WTC11 (cell line): ENCODE data around the gene ERAP2. TPM values are rescaled to one million over a fixed set of nuclear protein-coding genes. Genes with fewer than 3 reads are reported as not detected.
"Not testable (repeated sequence)": the region's sequence is repeated elsewhere in the genome, so short reads cannot be mapped to it uniquely, and the experiment has no call there.

Experiments
- ATAC-seq: fragments of 200-7000 bp; cut with Tn5 transposase; 2 replicates; pipeline ENCODE4 v1.10.0; 2021; ENCODE audit warnings: mild to moderate bottlenecking, moderate library complexity
- CTCF ChIA-PET: fragments of 300-600 bp; sonication (Branson Sonifier 250); formaldehyde crosslinking; loops from one replicate; lab custom pipeline; 2021; ENCODE audit warnings: antibody characterized with exemption; lab: Charles Lee
- POLR2A ChIA-PET: fragments of 350-600 bp; sonication (Branson Sonifier 250); formaldehyde crosslinking; loops from one replicate; lab custom pipeline; 2021; ENCODE audit warnings: antibody characterized with exemption; lab: Charles Lee
- DNase-seq: peaks from one replicate; pipeline ENCODE4 v3.0.0; 2021; ENCODE audit warnings: low spot score
- H3K27ac Mint-ChIP-seq: 2 replicates; pipeline ENCODE4 v1.8.0; 2021; ENCODE audit warnings: mixed read lengths
- H3K27me3 Mint-ChIP-seq: 2 replicates; pipeline ENCODE4 v1.8.0; 2021; ENCODE audit warnings: low read depth, mild to moderate bottlenecking, moderate library complexity, mixed read lengths
- H3K36me3 Mint-ChIP-seq: 2 replicates; pipeline ENCODE4 v1.8.0; 2021; ENCODE audit warnings: mixed read lengths
- H3K4me1 Mint-ChIP-seq: 2 replicates; pipeline ENCODE4 v1.8.0; 2022; ENCODE audit warnings: mixed read lengths
- H3K4me3 Mint-ChIP-seq: 2 replicates; pipeline ENCODE4 v1.8.0; 2021; ENCODE audit warnings: mild to moderate bottlenecking, moderate library complexity, mixed read lengths
- H3K9me3 Mint-ChIP-seq: 2 replicates; pipeline ENCODE4 v1.8.0; 2021; ENCODE audit warnings: mixed read lengths
- ATF1 ChIP-seq: sonication (generic); formaldehyde crosslinking; IDR thresholded peaks from 2 replicates; pipeline ENCODE4 v1.8.1; 2023; ENCODE audit warnings: mild to moderate bottlenecking, moderate library complexity, missing genetic modification reagents
- CBFB ChIP-seq: sonication (generic); formaldehyde crosslinking; IDR thresholded peaks from 2 replicates; pipeline ENCODE4 v1.8.1; 2022; ENCODE audit warnings: mild to moderate bottlenecking, low read depth, missing genetic modification reagents
- ESRRA ChIP-seq: sonication (generic); formaldehyde crosslinking; IDR thresholded peaks from 2 replicates; pipeline ENCODE4 v1.8.1; 2022; ENCODE audit warnings: mild to moderate bottlenecking, missing genetic modification reagents, borderline replicate concordance
- JAZF1 ChIP-seq: fragments of 250-450 bp; sonication (Bioruptor Pico); IDR thresholded peaks from 2 replicates; pipeline ENCODE4 v1.9.0; 2021; ENCODE audit warnings: moderate library complexity, mild to moderate bottlenecking, inconsistent platforms
- JUN ChIP-seq: sonication (generic); formaldehyde crosslinking; IDR thresholded peaks from 2 replicates; pipeline ENCODE4 v1.8.0; 2023; ENCODE audit warnings: mild to moderate bottlenecking, missing genetic modification reagents
- NR2C2 ChIP-seq: sonication (generic); formaldehyde crosslinking; IDR thresholded peaks from 2 replicates; pipeline ENCODE4 v1.8.0; 2022; ENCODE audit warnings: mild to moderate bottlenecking, missing genetic modification reagents
- OVOL2 ChIP-seq: fragments of 250-450 bp; sonication (Bioruptor Pico); IDR thresholded peaks from 2 replicates; pipeline ENCODE4 v1.9.0; 2021; ENCODE audit warnings: mild to moderate bottlenecking, borderline replicate concordance
- SMAD3 ChIP-seq: sonication (generic); formaldehyde crosslinking; IDR thresholded peaks from 2 replicates; pipeline ENCODE4 v1.8.0; 2022; ENCODE audit warnings: missing genetic modification reagents, mild to moderate bottlenecking, borderline replicate concordance
- SOX15 ChIP-seq: fragments of 250-450 bp; sonication (Bioruptor Pico); IDR thresholded peaks from 2 replicates; pipeline ENCODE4 v1.9.0; 2021; ENCODE audit warnings: mild to moderate bottlenecking
- SP1 ChIP-seq: sonication (generic); formaldehyde crosslinking; conservative IDR thresholded peaks from 2 replicates; pipeline ENCODE4 v1.8.1; 2022; ENCODE audit warnings: missing genetic modification reagents
- TCF7 ChIP-seq: sonication (generic); formaldehyde crosslinking; IDR thresholded peaks from 2 replicates; pipeline ENCODE4 v1.8.0; 2022; ENCODE audit warnings: mild to moderate bottlenecking, low read depth, missing genetic modification reagents, moderate library complexity
- TEAD1 ChIP-seq: sonication (generic); formaldehyde crosslinking; IDR thresholded peaks from 2 replicates; pipeline ENCODE4 v1.8.0; 2022; ENCODE audit warnings: mild to moderate bottlenecking, missing genetic modification reagents
- ZNF232 ChIP-seq: sonication (generic); formaldehyde crosslinking; IDR thresholded peaks from 2 replicates; pipeline ENCODE4 v1.8.0; 2022; ENCODE audit warnings: mild to moderate bottlenecking, missing genetic modification reagents
- ZNF396 ChIP-seq: fragments of 250-450 bp; sonication (Bioruptor Pico); IDR thresholded peaks from 2 replicates; pipeline ENCODE4 v1.8.0; 2021; ENCODE audit warnings: mild to moderate bottlenecking, moderate library complexity, borderline replicate concordance
- ZNF423 ChIP-seq: fragments of 250-450 bp; sonication (Bioruptor Pico); IDR thresholded peaks from 2 replicates; pipeline ENCODE4 v2.1.2; 2022; ENCODE audit warnings: mild to moderate bottlenecking, moderate library complexity
- total RNA-seq: library from RNA; stranded (reverse); gene quantifications from 3 replicates; pipeline ENCODE4 v1.2.3, GENCODE V29; 2021
- TF ChIP-seq, protein P1 (sequence below): sonication (generic); formaldehyde crosslinking; conservative IDR thresholded peaks from 2 replicates; pipeline ENCODE4 v1.8.1; 2023; ENCODE audit warnings: mild to moderate bottlenecking, low read depth, missing genetic modification reagents, moderate library complexity
- TF ChIP-seq, protein P2 (sequence below): fragments of 250-450 bp; sonication (Bioruptor Pico); IDR thresholded peaks from 2 replicates; pipeline ENCODE4 v2.1.2; 2022; ENCODE audit warnings: mild to moderate bottlenecking, moderate library complexity
- TF ChIP-seq, protein P3 (sequence below): sonication (generic); formaldehyde crosslinking; IDR thresholded peaks from 2 replicates; pipeline ENCODE4 v1.8.0; 2022; ENCODE audit warnings: mild to moderate bottlenecking, missing genetic modification reagents
- TF ChIP-seq, protein P4 (sequence below): fragments of 250-450 bp; sonication (Bioruptor Pico); IDR thresholded peaks from 2 replicates; pipeline ENCODE4 v1.9.0; 2021; ENCODE audit warnings: moderate library complexity, mild to moderate bottlenecking, inconsistent platforms, borderline replicate concordance

Gene ERAP2
- total RNA-seq, 1 experiment from 2014 or later = 0.13 TPM

DNA sequence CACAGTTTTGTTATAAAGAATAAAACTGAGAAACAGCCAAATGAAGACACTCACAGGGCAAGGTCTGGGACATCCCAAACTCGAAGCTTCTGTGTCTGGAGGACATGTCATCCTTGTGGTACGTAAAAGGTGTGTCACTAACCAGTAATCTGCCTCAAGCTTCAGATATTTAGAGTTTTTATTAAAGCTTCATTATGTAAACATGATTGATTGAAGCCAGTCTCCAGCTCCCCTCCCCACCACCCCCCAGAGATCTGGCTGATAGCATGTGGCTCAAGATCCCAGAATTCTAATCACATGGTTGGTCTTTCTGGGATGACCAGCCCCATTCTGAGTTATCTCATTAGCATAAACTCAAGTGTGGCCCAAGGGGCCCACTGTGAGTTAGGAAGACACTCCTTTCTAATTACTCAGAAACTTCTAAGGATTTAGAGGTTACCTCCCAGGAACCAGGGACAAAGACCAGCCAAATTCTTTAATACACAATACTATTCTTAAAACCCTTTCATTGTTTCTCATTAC is 37.2 kb upstream of the ERAP2 start (continued):
- TF ChIP-seq, protein P1, sequence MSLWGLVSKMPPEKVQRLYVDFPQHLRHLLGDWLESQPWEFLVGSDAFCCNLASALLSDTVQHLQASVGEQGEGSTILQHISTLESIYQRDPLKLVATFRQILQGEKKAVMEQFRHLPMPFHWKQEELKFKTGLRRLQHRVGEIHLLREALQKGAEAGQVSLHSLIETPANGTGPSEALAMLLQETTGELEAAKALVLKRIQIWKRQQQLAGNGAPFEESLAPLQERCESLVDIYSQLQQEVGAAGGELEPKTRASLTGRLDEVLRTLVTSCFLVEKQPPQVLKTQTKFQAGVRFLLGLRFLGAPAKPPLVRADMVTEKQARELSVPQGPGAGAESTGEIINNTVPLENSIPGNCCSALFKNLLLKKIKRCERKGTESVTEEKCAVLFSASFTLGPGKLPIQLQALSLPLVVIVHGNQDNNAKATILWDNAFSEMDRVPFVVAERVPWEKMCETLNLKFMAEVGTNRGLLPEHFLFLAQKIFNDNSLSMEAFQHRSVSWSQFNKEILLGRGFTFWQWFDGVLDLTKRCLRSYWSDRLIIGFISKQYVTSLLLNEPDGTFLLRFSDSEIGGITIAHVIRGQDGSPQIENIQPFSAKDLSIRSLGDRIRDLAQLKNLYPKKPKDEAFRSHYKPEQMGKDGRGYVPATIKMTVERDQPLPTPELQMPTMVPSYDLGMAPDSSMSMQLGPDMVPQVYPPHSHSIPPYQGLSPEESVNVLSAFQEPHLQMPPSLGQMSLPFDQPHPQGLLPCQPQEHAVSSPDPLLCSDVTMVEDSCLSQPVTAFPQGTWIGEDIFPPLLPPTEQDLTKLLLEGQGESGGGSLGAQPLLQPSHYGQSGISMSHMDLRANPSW (CRISPR knock-in tag) = no peak
- TF ChIP-seq ATF1 (no peak), ZNF232 (CRISPR knock-in tag) (no peak), ZNF423 (CRISPR knock-in tag) (no peak)

DNA sequence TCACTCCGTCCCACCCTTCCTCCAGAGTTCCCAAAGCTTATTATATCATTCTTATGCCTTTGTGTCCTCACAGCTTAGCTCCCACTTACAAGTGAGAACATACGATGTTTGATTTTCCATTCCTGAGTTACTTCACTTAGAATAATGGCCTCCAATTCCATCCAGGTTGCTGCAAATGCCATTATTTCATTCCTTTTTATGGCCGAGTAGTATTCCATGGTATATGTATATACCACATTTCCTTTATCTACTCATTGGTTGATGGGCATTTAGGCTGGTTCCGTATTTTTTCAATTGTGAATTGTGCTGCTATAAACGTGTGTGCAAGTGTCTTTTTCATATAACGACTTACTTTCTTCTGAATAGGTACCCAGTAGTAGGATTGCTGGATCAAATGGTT is 34.4 kb upstream of the ERAP2 start:
- POLR2A ChIA-PET, H3K27me3 Mint-ChIP-seq, H3K27ac Mint-ChIP-seq, H3K4me1 Mint-ChIP-seq, H3K36me3 Mint-ChIP-seq, DNase-seq, CTCF ChIA-PET, H3K4me3 Mint-ChIP-seq, ATAC-seq: not testable (repeated sequence)
- peaks cover 15% of the 10 kb centered on the region; the same call in 1 of the 2 replicates for H3K9me3 Mint-ChIP-seq

DNA sequence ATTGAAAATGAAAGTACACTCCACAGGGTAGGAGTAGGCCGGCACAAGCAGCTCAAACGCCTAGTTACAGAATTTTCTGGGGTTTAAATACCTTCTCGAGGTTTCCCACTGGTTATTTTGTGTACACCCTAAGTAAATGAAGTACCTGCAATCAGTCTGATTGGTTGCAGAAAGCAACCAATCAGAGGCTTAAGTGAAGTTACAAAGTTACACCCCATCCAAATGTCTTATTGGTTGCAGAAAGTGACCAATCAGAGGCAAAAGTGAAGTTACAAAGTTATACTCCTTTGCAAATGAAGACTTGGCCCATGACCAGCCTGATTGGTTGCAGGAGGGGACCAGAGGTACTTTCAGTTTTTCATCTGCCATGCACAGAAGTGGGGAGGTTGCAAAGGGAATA is 33.2 kb upstream of the ERAP2 start:
- peaks cover 7% of the 10 kb centered on the region; the same call in 1 of the 2 replicates for H3K4me1 Mint-ChIP-seq
- H3K4me3 Mint-ChIP-seq = no peak overlapping the region
- TF ChIP-seq ESRRA (CRISPR knock-in tag) = no peak
- CTCF ChIA-PET = no interaction called here
- ATAC-seq (no peak), DNase-seq (no peak)
- peaks cover 16% of the 10 kb centered on the region for H3K9me3 Mint-ChIP-seq
- H3K36me3 Mint-ChIP-seq = 0 out of 2 replicates have a peak, but pooled peaks cover under 1% of the 10 kb centered on the region
- POLR2A ChIA-PET = no interaction called here
- no peak overlapping the region for H3K27ac Mint-ChIP-seq
- H3K27me3 Mint-ChIP-seq = no peaks in the 10 kb centered on the region

DNA sequence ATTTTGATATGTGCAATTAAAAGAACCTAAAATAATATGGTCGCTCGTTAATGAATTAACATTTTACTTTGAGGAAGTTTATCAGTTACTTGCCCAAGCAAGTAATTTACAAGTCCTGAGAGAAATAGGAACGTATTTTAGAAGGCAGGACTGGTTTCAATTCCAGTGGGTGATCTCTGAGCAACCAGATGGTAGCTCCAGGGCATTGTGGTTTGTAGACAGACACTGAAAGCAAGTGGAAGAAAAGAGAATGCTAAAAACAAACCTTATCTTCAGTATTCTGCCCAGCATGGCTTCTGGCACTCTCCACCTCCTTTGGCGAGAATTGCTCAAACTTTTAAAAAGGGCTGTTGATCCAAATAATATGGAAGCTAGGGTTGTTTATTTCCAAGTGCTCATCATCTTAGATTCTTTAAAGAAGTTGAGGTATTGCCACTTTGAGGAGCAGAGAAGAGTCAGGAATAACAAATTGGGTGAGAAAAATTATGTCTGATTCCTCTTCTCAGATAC is 31.8 kb upstream of the ERAP2 start:
- H3K36me3 Mint-ChIP-seq = peaks cover 8% of the 10 kb centered on the region
- ATAC-seq (no peak), DNase-seq (no peak)
- CTCF ChIA-PET = no interaction called here
- TF ChIP-seq TCF7 = no peak
- no peak for TF ChIP-seq ZNF396
- no peak for TF ChIP-seq SP1 (CRISPR knock-in tag)
- no peak for TF ChIP-seq NR2C2 (CRISPR knock-in tag)
- TF ChIP-seq, protein P1 (CRISPR knock-in tag) = no peak
- no peak for TF ChIP-seq JAZF1 (CRISPR knock-in tag)
- no peak for TF ChIP-seq SMAD3 (CRISPR knock-in tag)
- no peak for TF ChIP-seq SOX15 (CRISPR knock-in tag)
- TF ChIP-seq, protein P2, sequence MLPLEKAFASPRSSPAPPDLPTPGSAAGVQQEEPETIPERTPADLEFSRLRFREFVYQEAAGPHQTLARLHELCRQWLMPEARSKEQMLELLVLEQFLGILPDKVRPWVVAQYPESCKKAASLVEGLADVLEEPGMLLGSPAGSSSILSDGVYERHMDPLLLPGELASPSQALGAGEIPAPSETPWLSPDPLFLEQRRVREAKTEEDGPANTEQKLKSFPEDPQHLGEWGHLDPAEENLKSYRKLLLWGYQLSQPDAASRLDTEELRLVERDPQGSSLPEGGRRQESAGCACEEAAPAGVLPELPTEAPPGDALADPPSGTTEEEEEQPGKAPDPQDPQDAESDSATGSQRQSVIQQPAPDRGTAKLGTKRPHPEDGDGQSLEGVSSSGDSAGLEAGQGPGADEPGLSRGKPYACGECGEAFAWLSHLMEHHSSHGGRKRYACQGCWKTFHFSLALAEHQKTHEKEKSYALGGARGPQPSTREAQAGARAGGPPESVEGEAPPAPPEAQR (CRISPR knock-in tag) = no peak
- TF ChIP-seq, protein P3, sequence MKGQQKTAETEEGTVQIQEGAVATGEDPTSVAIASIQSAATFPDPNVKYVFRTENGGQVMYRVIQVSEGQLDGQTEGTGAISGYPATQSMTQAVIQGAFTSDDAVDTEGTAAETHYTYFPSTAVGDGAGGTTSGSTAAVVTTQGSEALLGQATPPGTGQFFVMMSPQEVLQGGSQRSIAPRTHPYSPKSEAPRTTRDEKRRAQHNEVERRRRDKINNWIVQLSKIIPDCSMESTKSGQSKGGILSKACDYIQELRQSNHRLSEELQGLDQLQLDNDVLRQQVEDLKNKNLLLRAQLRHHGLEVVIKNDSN (CRISPR knock-in tag) = no peak
- no peak for TF ChIP-seq CBFB (CRISPR knock-in tag)
- TF ChIP-seq TEAD1 (CRISPR knock-in tag) = no peak
- no peak for TF ChIP-seq JUN (CRISPR knock-in tag)
- TF ChIP-seq, protein P4, sequence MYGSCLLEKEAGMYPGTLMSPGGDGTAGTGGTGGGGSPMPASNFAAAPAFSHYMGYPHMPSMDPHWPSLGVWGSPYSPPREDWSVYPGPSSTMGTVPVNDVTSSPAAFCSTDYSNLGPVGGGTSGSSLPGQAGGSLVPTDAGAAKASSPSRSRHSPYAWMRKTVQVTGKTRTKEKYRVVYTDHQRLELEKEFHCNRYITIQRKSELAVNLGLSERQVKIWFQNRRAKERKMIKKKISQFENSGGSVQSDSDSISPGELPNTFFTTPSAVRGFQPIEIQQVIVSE (CRISPR knock-in tag) = no peak
- TF ChIP-seq OVOL2 (CRISPR knock-in tag) = no peak
- TF ChIP-seq, all 79 proteins: peak for 0
- Mint-ChIP-seq H3K27me3 (no peaks in the 10 kb centered on the region), H3K9me3 (peaks cover 30% of the 10 kb centered on the region), H3K27ac (no peak overlapping the region), H3K4me1 (peaks cover 7% of the 10 kb centered on the region; the same call in 1 of the 2 replicates), H3K4me3 (no peak overlapping the region)
- POLR2A ChIA-PET = no interaction called here
